OCI-LY3 (cell line): ENCODE results near the gene NUDT19.
A peak's percentile ranks its signal among the peaks of the same experiment; 100 is the strongest.
"Not testable (repeated sequence)": the region's sequence is repeated elsewhere in the genome, so short reads cannot be mapped to it uniquely, and the experiment has no call there.

Experiments
- H2AFZ ChIP-seq: fragments of 200-600, 300-600 bp; shearing (Covaris generic); 2 replicates; pipeline ENCODE4 v1.6.0; 2014; ENCODE audit warnings: antibody characterized with exemption, low read depth, low read length
- H3K27ac ChIP-seq: fragments of 200-600, 300-600 bp; sonication (generic); 2 replicates; pipeline ENCODE4 v1.5.1; 2014; ENCODE audit warnings: mild to moderate bottlenecking, low read length, moderate library complexity, mixed read lengths
- H3K27me3 ChIP-seq: fragments of 200-600, 300-600 bp; sonication (generic); 2 replicates; pipeline ENCODE4 v1.6.1; 2014; ENCODE audit warnings: low read depth, low read length, mixed read lengths
- H3K36me3 ChIP-seq: fragments of 200-600, 300-600 bp; sonication (generic); replicated peaks from 2 replicates; pipeline ENCODE3; 2014; ENCODE audit warnings: low read depth, low read length, mixed read lengths
- H3K4me1 ChIP-seq: fragments of 300-600, 200-600 bp; sonication (generic); 2 replicates; pipeline ENCODE4 v1.6.1; 2014; ENCODE audit warnings: low read length, mixed read lengths
- H3K4me2 ChIP-seq: fragments of 200-600, 300-600 bp; sonication (generic); 2 replicates; pipeline ENCODE4 v1.6.1; 2014; ENCODE audit warnings: low read length, mixed read lengths
- H3K4me3 ChIP-seq: fragments of 300-600, 200-600 bp; sonication (generic); 2 replicates; pipeline ENCODE4 v1.5.1; 2014; ENCODE audit warnings: antibody characterized with exemption, mild to moderate bottlenecking, low read length, moderate library complexity
- H3K79me2 ChIP-seq: fragments of 300-600, 200-600 bp; shearing (Covaris generic); 2 replicates; pipeline ENCODE4 v1.6.1; 2014; ENCODE audit warnings: mild to moderate bottlenecking, low read length, mixed read lengths
- H3K9ac ChIP-seq: fragments of 300-600, 200-600 bp; shearing (Covaris generic); 2 replicates; pipeline ENCODE4 v1.6.0; 2014; ENCODE audit warnings: mild to moderate bottlenecking, low read length, moderate library complexity
- H3K9me3 ChIP-seq: fragments of 200-600, 300-600 bp; shearing (Covaris generic); 2 replicates; pipeline ENCODE4 v1.6.1; 2014; ENCODE audit warnings: low read length, mixed read lengths; ENCODE audit not compliant: insufficient read depth
- H4K20me1 ChIP-seq: fragments of 200-600, 300-600 bp; sonication (generic); 2 replicates; pipeline ENCODE4 v1.6.1; 2016; ENCODE audit warnings: low read length, mixed read lengths; ENCODE audit not compliant: insufficient read depth
- CTCF ChIP-seq: fragments of 200-600, 300-600 bp; sonication (generic); IDR thresholded peaks from 2 replicates; pipeline ENCODE4 v1.5.1; 2014; ENCODE audit warnings: antibody characterized with exemption, low read length, low read depth
- EZH2phosphoT487 ChIP-seq: fragments of 200-600 bp; shearing (Covaris generic); IDR thresholded peaks from 2 replicates; pipeline ENCODE4 v1.6.1; 2018; ENCODE audit warnings: antibody characterized with exemption, mixed run types, low read depth

The NUDT19 gene

DNA sequence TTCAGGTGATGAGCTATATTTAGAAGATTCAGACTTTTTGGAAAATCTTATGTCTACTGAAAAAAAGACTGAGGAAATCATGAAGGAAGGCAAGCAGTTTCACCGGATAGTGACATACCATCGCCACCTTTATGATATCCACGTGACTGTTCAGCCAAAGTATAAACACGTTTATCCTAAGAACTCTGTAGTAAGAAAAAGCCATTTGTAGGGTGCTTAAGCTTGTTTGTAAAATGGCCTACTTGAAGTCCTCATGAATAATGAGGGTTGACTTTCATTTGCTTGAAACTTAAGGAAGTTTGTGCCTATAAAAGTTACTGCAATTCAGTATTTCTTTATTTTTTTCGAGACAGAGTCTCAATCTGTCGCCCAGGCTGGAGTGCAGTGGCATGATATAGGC, 20.1 kb downstream of the NUDT19 start:
- Histone ChIP-seq H3K79me2 (peaks cover 20% of the 10 kb centered on the region), H3K4me3 (no peak overlapping the region), H3K9ac (no peak overlapping the region), H3K4me1 (no peaks in the 10 kb centered on the region), H3K27me3 (no peaks in the 10 kb centered on the region), H2AFZ (no peak overlapping the region), H3K4me2 (no peak overlapping the region), H4K20me1 (peaks cover 7% of the 10 kb centered on the region), H3K27ac (no peak overlapping the region), H3K36me3 (peaks cover 42% of the 10 kb centered on the region), H3K9me3 (no peaks in the 10 kb centered on the region)
- no peak for TF ChIP-seq EZH2phosphoT487
- TF ChIP-seq CTCF = no peak

- not testable (repeated sequence) for H3K27me3 ChIP-seq, H3K9ac ChIP-seq, H2AFZ ChIP-seq, H3K4me2 ChIP-seq, H3K4me3 ChIP-seq, H3K9me3 ChIP-seq, H3K27ac ChIP-seq, H3K4me1 ChIP-seq, H4K20me1 ChIP-seq, H3K79me2 ChIP-seq
- H3K36me3 ChIP-seq = peaks cover 32% of the 10 kb centered on the region
Observed at GRCh38 chr19:32716203-32716602, 24.6 kb downstream of the NUDT19 start.

GRCh38 chr19:32717496-32717895, 25.9 kb downstream of the NUDT19 start:
- H3K4me2 ChIP-seq = no peak overlapping the region
- H3K4me1 ChIP-seq = no peaks in the 10 kb centered on the region
- H3K9ac ChIP-seq = no peak overlapping the region
- H3K27ac ChIP-seq = no peak overlapping the region
- no peaks in the 10 kb centered on the region for H4K20me1 ChIP-seq
- H3K9me3 ChIP-seq = no peaks in the 10 kb centered on the region
- no peaks in the 10 kb centered on the region for H3K79me2 ChIP-seq
- H3K4me3 ChIP-seq = no peak overlapping the region
- H3K36me3 ChIP-seq = peaks cover 28% of the 10 kb centered on the region
- H2AFZ ChIP-seq = no peak overlapping the region
- no peak for TF ChIP-seq CTCF
- no peak for TF ChIP-seq EZH2phosphoT487
- H3K27me3 ChIP-seq = no peaks in the 10 kb centered on the region

GRCh38 chr19:32718286-32718685, 26.7 kb downstream of the NUDT19 start:
- Histone ChIP-seq H3K9me3 (no peaks in the 10 kb centered on the region), H4K20me1 (no peaks in the 10 kb centered on the region), H3K4me1 (no peaks in the 10 kb centered on the region), H3K9ac (no peak overlapping the region), H3K36me3 (peaks cover 23% of the 10 kb centered on the region), H3K4me2 (no peak overlapping the region), H3K4me3 (no peak overlapping the region), H3K27me3 (no peaks in the 10 kb centered on the region), H3K27ac (no peak overlapping the region), H2AFZ (no peak overlapping the region), H3K79me2 (no peaks in the 10 kb centered on the region)
- TF ChIP-seq CTCF (no peak), EZH2phosphoT487 (no peak)

DNA sequence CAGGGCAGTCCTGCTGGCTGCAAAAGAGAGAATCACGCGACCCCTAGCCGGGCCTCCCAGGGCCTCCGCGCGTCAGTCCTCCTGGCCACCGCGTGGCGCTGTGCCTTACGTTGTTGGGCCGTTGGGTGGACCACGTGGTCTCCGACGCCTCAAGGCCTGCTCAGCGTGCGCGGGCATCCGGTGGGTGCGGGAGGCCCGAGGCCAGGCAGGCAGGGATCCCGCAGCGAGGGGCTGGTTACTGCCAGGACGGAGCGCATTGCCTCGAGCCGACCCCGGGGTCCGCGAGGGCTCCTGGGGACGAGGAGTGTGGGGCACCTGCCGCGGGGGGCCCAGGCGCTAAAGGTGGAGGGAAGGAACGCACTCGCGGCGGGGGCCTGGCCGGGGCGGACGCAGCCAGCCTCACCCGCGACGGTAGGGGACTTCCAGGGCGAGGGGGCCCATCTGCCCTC, 28.0 kb downstream of the NUDT19 start, which contains the start of gene TDRD12:
Gene TDRD12 (plus strand): TSS at position 157 of the 449 bp plus-strand sequence. CDS start 306 bp downstream, outside the sequence.
- Histone ChIP-seq H3K4me2 (no peak within 1 kb of the TSS), H3K27me3 (no peaks in the 10 kb centered on the region), H3K36me3 (peaks cover 16% of the 10 kb centered on the region), H3K27ac (no peak within 1 kb of the TSS), H2AFZ (no peak within 1 kb of the TSS), H3K4me3 (no peak within 1 kb of the TSS), H3K79me2 (no peaks in the 10 kb centered on the region), H3K9me3 (no peaks in the 10 kb centered on the region), H3K9ac (no peak within 1 kb of the TSS), H4K20me1 (no peaks in the 10 kb centered on the region), H3K4me1 (no peaks in the 10 kb centered on the region)
- no peak for TF ChIP-seq EZH2phosphoT487
- peak; percentile 13; the same call in 1 of the 2 replicates for TF ChIP-seq CTCF
